ENCODE results near the gene C9orf152. TPM values are rescaled to one million over a fixed set of nuclear protein-coding genes. Genes with fewer than 3 reads are reported as not detected.

C9orf152 gene
- total and polyA plus RNA-seq, 10 donors = not detected

DNA sequence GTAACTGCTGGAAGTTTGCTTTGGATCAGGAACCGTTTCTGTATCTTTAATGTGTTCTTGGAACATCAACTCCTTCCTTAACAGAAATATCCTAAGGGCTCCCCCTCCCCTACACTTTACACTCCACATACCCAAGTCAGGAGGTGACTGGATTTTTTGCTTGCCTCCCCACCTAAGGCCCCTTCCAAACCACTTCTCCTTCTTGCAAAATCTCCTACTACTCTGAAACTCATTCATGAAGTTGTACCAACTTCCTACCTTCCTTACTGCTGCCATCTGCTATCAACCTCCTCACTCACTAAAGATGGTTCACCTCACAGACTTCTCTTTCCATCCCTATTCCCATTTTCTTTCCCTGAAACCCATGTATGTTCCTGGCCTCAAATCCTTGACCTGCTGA lies 32.2 kb upstream of the C9orf152 start:
- H3K27ac ChIP-seq = no peak overlapping the region
- H3K4me3 ChIP-seq = no peak overlapping the region
- H3K9me3 ChIP-seq = peaks cover 0 to 6% (median 0%) of the 10 kb centered on the region in 8 donors
- intact Hi-C loops (cut with DNase I; ENCODE audit: low total_unique reads) = no loop called here
- H3K27me3 ChIP-seq (replicated peaks in 1 of 7) = no peaks in the 10 kb centered on the region
- no peak for TF ChIP-seq POLR2AphosphoS5 (IDR thresholded peaks at IDR 0.05)
- TF ChIP-seq POLR2A (IDR thresholded peaks at IDR 0.05) = no peak
- TF ChIP-seq, protein P1, sequence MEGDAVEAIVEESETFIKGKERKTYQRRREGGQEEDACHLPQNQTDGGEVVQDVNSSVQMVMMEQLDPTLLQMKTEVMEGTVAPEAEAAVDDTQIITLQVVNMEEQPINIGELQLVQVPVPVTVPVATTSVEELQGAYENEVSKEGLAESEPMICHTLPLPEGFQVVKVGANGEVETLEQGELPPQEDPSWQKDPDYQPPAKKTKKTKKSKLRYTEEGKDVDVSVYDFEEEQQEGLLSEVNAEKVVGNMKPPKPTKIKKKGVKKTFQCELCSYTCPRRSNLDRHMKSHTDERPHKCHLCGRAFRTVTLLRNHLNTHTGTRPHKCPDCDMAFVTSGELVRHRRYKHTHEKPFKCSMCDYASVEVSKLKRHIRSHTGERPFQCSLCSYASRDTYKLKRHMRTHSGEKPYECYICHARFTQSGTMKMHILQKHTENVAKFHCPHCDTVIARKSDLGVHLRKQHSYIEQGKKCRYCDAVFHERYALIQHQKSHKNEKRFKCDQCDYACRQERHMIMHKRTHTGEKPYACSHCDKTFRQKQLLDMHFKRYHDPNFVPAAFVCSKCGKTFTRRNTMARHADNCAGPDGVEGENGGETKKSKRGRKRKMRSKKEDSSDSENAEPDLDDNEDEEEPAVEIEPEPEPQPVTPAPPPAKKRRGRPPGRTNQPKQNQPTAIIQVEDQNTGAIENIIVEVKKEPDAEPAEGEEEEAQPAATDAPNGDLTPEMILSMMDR (IDR thresholded peaks at IDR 0.05 in 8 of 11, conservative IDR thresholded peaks at IDR 0.05 in 3 of 11) = no peak
- WGBS, 5 donors = 51 to 83% (median 70%) methylated on average over 1 of the region's 1 CpG
- H3K4me1 ChIP-seq = no peaks in the 10 kb centered on the region
- H3K36me3 ChIP-seq = peaks cover 0 to 39% (median 19%) of the 10 kb centered on the region in 6 donors
- no peak for DNase-seq

DNA sequence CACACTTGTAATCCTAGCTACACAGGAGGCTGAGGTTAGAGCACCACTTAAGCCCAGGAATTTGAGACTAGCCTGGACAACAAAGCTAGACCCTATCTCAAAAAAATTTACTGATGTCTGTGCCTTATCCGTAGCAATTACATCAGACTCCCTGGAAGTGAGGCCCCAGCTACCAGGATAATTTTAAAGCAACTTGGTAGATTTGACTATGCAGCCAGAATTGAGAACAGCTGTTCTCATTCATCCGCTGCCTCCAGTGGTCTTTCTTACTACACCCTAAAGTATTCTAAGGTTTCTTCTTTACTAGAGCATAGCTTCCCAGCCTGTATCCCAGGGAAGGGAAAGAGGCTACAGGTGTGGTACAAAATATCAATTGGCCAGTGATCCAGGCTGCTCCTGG lies 20.4 kb upstream of the C9orf152 start:
- Histone ChIP-seq H3K36me3 (no peaks in the 10 kb centered on the region), H3K4me3 (no peak overlapping the region), H3K9me3 (no peaks in the 10 kb centered on the region), H3K4me1 (no peaks in the 10 kb centered on the region), H3K27me3 (replicated peaks in 1 of 7) (no peaks in the 10 kb centered on the region), H3K27ac (no peak overlapping the region)
- intact Hi-C loops (cut with DNase I; ENCODE audit: low total_unique reads) = no loop called here
- no peak for DNase-seq
- TF ChIP-seq, protein P1 (IDR thresholded peaks at IDR 0.05 in 8 of 11, conservative IDR thresholded peaks at IDR 0.05 in 3 of 11) = no peak
- TF ChIP-seq POLR2AphosphoS5 (IDR thresholded peaks at IDR 0.05) = no peak
- no peak for TF ChIP-seq POLR2A (IDR thresholded peaks at IDR 0.05)
- WGBS, 5 donors = 89 to 95% (median 91%) methylated on average over 2 of the region's 2 CpGs

DNA sequence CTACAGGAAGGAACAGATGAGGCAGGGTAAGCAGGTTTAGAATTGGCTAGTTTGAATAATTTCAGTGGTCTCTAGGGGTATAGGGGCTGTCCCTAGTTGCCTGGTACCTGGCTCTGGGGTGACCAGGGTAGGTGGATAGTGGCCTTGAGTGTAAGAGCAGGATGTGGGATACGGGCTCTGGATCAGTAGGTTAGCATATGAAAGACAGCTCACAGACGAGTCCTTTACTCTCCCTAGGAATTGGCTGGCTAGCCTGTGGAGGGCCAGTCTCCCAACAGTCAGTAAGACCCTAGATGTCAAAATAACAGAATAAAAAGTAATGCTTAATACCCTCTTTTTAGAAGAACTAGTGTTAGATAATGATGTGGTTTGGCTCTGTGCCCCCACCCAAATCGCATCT lies 16.6 kb upstream of the C9orf152 start:
- Histone ChIP-seq H3K36me3 (no peaks in the 10 kb centered on the region), H3K4me1 (no peaks in the 10 kb centered on the region), H3K9me3 (no peaks in the 10 kb centered on the region), H3K27ac (no peak overlapping the region), H3K27me3 (replicated peaks in 1 of 7) (no peaks in the 10 kb centered on the region), H3K4me3 (no peak overlapping the region)
- intact Hi-C loops (cut with DNase I; ENCODE audit: low total_unique reads) = no loop called here
- no peak for DNase-seq
- 64 to 88% (median 85%) methylated on average over 3 of the region's 3 CpGs for WGBS, 5 donors
- TF ChIP-seq, protein P1 (IDR thresholded peaks at IDR 0.05 in 8 of 11, conservative IDR thresholded peaks at IDR 0.05 in 3 of 11) = no peak
- TF ChIP-seq POLR2AphosphoS5 (IDR thresholded peaks at IDR 0.05) (no peak), POLR2A (IDR thresholded peaks at IDR 0.05) (no peak)

DNA sequence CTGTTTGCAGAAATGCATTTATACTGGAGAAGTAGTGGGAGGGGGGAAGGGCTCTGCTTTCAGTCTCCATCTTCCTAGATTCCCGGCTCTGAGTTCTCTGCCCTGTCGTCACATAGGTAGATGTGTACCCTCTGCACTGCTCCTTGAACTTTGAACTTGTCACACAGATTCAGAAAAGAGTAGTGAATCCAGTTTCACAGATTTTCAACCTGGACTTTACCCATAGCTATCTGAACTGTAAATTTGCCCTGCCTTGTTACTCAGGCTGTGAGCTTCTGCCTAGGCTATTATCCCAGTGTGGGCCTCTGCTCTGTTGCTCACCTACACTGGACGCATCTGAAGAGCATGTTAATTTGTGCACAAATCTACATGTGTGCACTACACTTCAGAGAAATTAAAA lies 12.8 kb upstream of the C9orf152 start:
- H3K4me1 ChIP-seq = no peaks in the 10 kb centered on the region
- H3K27ac ChIP-seq = no peak overlapping the region
- intact Hi-C loops (cut with DNase I; ENCODE audit: low total_unique reads) = no loop called here
- H3K9me3 ChIP-seq = no peaks in the 10 kb centered on the region
- WGBS, 5 donors = 89 to 96% (median 91%) methylated on average over 3 of the region's 3 CpGs
- no peaks in the 10 kb centered on the region for H3K36me3 ChIP-seq
- no peak for TF ChIP-seq POLR2AphosphoS5 (IDR thresholded peaks at IDR 0.05)
- TF ChIP-seq POLR2A (IDR thresholded peaks at IDR 0.05) = no peak
- TF ChIP-seq, protein P1 (IDR thresholded peaks at IDR 0.05 in 8 of 11, conservative IDR thresholded peaks at IDR 0.05 in 3 of 11) = no peak
- H3K27me3 ChIP-seq (replicated peaks in 1 of 7) = no peaks in the 10 kb centered on the region
- no peak overlapping the region for H3K4me3 ChIP-seq
- DNase-seq = no peak

All from spleen (tissue), 11 donors.